DMS 273 (cell line): ENCODE results near the gene CCDC93.
A peak's percentile ranks its signal among the peaks of the same experiment; 100 is the strongest.

Experiments used
- DNase-seq: peaks from one replicate; lab custom pipeline; 2025; ENCODE audit not compliant: unreplicated experiment; lab: John Stamatoyannopoulos, UW

Gene CCDC93, protein sequence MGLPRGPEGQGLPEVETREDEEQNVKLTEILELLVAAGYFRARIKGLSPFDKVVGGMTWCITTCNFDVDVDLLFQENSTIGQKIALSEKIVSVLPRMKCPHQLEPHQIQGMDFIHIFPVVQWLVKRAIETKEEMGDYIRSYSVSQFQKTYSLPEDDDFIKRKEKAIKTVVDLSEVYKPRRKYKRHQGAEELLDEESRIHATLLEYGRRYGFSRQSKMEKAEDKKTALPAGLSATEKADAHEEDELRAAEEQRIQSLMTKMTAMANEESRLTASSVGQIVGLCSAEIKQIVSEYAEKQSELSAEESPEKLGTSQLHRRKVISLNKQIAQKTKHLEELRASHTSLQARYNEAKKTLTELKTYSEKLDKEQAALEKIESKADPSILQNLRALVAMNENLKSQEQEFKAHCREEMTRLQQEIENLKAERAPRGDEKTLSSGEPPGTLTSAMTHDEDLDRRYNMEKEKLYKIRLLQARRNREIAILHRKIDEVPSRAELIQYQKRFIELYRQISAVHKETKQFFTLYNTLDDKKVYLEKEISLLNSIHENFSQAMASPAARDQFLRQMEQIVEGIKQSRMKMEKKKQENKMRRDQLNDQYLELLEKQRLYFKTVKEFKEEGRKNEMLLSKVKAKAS

DNA sequence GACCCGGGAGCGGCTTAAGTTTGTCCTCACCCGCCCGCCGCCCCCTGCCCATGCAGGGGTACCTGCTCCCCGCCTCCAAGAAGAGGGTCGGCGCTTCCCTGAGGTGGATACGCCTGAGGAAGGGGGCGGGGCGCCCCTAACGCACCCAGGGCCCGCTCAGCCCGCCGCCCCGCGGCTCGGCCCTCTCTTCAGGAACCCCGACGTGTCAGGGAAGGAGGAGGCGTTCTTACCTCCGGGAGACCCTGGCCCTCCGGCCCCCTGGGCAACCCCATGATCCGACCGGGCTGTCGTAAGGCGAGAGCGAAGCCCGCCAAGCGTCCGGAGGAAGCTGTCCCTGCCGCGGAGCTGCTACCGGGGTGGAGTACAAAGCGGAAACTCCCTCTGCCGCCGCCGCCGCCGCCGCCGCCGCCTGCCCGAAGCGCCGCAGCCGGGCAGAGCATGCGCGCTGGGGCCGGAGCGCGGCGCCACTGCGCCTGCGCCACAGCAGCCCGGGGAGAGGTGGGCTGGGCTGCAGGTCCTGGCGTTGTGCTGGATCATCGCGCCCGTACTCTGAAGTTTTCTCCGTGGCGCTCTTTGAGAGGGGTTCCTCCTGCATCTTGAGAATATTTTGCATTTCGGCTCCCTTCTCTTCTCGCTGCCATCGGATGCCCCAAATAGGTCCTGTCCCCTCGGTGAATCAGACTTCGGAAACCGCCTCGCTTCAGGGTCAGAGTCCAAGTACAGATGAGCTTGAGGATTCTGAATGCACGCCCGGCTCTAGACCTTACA lies at the start of gene CCDC93:
CCDC93 (minus strand) TSS at position 347 of the 768 bp plus-strand sequence; CDS start at position 272, 75 bp downstream.
- peak; percentile 90 for DNase-seq

DNA sequence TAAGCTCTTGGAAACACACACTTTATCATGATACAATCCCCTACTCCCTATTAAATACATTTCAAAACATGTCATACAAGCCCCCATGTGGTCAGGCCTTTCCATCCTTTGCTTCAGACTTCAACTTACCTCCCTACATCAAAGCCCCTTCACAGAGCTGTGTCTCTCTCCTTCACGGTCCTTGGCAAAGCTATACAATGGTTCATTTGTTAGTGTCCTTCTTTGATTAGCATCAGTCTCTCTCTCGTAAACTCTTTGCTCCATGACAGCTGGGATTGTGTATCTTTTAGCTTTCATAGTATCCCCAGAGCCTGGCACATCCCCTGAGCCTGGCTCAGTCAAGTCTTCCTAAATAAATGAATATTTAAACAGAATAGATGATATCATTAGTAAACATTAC lies 48.8 kb upstream of the CCDC93 start:
- DNase-seq, result no peak

DNA sequence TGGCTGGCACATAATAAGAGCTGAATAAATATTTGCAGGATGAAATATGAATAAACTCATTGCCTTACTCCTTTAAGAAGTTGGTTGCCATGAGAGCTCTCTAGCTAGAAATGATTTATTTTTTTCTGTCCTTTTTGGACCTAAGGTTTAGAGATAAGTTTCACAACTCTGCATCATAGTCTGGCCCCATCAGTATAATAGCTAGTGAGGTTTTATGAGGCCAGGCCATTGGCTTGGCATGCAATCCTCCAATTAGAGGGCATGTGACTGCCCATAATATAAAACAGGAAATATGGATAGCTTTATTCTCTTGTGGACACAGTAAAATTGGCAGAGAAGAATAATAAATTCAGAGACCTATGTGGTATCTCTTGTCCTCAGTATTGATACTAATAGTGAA lies 48.2 kb upstream of the CCDC93 start:
- no peak for DNase-seq

DNA sequence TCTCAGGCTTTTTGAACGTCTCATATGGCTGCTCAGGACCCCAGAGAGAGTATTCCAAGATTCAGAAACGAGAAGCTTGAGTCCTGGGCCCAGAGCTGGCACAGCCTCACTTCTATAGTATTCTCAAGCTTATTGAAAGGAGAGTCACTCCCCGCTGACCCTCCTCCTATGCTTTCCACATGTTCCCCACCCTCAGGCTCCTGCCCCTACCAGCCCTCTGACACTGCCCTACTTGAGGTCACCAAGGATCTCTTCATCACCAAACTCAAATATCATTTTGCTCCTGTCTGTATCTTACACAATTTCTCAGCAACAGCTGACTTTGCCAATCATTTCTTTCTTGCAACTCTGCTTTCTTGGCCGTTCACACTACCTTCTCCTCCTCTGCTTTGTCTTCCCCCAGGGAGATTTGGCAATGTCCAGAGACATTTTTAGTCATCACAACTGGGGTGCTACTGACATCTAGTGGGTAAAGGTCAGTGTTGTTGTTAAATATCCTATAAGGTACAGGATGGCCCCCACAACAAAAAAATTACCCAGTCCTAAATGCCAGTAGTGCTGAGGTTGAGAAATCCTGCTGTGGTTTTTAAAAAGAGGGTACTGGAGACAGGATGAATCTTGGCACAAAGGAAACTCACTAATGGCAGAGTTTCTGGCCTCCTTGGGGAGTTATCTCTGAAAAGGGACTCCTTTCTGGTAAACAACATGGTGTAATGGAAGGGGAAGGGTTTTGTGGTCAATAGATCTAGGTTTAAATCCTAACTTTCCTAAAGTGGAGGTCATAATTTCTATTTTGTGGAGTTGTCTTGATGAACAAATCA lies 47.5 kb upstream of the CCDC93 start:
- peak; percentile 53 for DNase-seq

GRCh38 chr2:118059919-118060478 lies 46.1 kb upstream of the CCDC93 start:
- no peak for DNase-seq

DNA sequence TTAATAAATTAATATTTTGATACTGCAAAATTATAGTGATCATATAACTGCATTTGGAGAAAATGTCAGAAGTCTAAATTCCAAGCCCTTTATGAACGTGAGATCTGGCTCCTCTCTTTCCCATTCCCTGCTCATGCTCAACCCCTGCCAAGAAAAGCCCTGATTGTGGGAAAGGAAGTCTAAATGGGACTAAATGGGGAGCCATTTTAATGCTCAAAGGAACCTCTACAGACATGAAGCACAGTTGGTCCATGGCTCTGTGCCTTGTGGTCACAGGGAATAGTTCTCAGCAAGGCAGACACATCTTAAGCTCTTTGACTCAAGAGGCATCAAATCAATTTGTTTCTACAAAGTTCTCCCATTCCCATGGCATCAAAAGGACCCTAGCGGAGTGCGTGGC lies 45.1 kb upstream of the CCDC93 start:
- DNase-seq, result no peak

DNA sequence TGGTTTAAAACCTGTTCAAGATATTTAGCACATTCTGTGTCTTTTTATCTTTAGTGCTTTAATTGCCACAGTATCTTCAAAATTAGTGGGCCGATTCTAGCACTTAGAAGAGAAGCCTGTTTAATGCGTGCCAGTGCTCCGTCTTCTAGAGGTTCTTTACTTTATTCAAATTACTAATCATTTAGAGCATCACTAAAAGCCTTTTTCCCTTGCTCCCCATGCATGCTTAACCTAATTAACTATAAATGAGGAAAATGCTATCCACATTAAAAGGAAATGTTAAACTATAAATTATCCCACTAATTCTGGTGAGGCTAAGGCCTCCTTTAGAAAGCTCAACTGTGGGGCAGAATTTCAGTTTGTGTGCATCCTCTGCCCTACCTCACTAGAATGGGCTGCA lies 42.9 kb upstream of the CCDC93 start:
- no peak for DNase-seq

GRCh38 chr2:118056165-118056534 lies 42.3 kb upstream of the CCDC93 start:
- DNase-seq, result no peak

DNA sequence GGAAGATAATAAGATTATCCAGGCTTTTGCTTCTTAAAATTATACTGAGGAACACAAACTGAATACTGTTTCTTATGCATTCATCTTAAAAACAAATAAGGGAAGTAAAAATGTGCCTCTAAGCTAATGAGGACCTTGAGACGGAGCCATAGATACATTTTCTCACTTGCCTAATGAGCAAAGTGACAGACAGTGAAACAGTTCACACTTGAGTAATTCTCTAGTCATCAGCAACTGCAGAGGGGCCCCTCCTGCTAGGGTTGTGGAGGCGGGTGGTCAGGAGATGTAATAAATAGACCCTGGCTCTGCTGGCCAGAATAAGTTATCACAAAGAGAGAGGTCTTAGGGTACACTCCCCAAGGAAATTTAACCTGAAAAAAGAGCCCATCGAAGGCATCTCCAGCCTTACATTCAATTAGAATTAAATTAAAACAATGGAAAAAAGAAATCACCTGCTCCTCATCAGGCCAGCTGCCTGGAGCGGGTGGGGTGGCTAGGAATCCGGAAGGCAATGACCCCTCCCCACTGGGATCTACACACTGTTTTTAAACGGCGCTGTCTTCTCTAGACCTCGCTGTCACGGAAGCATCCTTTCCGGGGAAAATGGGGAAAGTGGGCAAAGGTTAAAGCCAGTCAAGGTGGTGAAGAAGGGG lies 41.8 kb upstream of the CCDC93 start:
- DNase-seq, result no peak

GRCh38 chr2:118054213-118055008 lies 40.5 kb upstream of the CCDC93 start:
- DNase-seq, result no peak

- peak; percentile 3 for DNase-seq
These were observed 39.8 kb upstream of the CCDC93 start for GRCh38 chr2:118053681-118054080.

DNA sequence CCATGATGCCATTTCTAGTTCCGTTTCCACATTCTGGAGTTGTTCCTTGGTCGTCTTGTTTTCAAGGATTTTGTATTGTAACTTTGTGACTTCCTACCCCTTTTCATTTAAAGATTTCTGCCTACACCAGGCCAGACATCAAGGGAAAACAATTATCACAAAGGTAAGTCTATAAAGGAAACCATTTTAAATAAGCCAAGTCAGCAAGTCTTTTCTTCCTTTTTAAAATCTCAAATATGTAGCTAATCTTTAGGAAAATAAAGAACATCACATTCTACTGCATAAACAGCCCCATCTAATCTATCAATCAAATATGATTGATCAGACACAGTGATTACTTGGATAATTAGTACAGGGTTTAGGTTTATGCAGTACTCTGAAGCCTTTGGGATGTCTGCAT lies 38.6 kb upstream of the CCDC93 start:
- DNase-seq, result no peak

DNA sequence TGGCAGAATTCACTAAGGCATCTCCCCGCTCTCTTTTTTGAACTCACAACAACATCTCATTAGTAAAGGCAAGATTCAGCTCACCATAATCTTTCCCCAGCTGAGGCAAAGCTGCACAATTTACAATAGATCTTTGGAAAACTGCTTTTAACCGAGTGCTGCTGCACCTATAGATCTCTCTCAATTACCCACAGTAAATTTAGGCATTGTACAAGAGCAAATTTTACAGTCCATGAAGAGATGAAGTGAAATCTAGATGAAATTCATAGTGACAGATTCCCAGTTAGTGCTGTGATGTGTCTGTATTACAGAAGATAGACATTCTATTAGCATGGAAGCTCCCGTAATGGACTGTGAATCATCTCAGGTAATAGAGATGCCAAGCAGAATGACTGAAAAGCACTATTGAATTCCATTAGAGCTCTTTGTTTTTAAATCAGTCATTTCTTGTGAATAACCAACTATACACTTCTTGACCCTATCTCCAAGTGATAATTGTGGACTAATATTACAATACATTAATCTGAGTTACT lies 38.0 kb upstream of the CCDC93 start:
- DNase-seq, result no peak

- no peak for DNase-seq
These were observed 37.1 kb upstream of the CCDC93 start for GRCh38 chr2:118050974-118051373.

DNA sequence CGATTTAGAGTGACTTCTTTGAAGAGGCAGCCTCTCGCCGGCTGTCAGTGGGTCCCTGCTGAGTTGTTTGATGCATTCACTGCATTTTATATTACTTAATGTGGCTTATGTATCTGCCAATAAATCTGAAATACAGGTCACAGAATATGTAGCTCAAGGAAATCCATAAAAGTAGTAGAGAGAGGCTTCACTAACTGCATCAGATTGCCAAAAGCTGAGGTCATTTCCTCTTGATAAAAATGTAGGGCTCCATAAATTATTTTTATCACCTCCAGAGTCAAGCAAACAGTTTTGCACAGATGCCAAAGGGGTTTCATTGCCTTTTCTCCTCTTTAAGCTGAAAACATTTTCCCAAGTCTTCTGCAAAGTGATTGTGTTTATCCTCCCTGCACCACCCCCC lies 36.5 kb upstream of the CCDC93 start:
- DNase-seq, result no peak

- DNase-seq, result no peak
These were observed 35.9 kb upstream of the CCDC93 start for GRCh38 chr2:118049816-118050140.

DNA sequence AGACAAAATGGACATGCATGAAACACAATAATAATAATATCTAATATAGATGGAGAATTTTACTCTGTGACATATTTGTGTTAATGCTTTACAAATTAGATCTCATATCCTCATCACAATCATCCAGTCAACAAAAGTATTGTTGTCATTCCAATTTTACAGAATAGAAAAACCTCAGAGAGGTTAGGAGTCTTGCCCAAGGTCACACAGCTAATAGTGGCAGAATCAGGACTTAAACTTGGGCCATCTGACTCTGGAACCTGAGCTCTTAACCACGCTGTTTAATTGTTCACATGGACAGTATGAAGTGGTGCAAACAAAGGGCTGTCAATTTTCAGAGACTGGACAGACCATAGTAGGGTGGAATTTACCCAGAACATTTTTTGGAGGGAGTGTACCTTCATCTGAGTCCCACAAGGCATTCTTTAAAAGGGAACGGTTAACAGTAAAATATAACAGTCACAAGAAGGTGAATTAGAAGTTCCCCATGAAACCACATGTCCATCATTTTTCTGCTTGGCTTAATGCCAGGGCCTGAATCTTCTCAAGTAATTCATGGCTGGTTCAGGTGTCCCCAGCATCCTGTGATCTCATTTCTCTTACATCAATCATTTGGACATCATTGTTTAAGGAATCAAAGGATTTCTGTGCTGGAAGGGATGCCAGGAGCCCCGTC lies 35.4 kb upstream of the CCDC93 start:
- DNase-seq, result peak; percentile 20

GRCh38 chr2:118048401-118048800 lies 34.5 kb upstream of the CCDC93 start:
- DNase-seq, result no peak

DNA sequence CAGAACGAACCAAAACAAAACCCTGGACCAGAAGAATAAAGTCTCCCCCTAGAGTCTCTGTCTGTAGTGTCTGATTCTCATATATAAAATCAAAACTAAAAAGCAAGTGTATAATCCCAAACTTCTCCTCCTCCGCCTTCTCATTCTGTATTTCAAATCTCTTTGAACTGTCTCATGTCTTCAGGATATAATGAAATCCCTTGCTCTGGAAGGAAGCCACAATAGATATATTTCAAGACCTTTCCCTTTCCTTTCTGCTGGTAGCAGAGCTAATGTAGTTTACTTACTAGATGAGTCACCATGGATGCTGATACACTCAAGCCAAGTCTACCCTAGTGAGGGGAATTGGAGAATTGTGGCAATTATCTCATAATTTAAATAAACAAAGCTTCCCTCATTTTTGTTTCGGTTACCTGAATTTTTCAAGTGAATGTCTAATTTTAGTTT lies 33.5 kb upstream of the CCDC93 start:
- no peak for DNase-seq
